H1 (cell line): Measurements from ENCODE around the gene NMU. TPM values are rescaled to one million over a fixed set of nuclear protein-coding genes. Genes with fewer than 3 reads are reported as not detected.

Experiments
- ATF3 ChIP-seq: IDR thresholded peaks from 2 replicates; pipeline ENCODE4 v1.6.1; 2011; ENCODE audit warnings: low read depth, mild to moderate bottlenecking, low read length; ENCODE audit not compliant: insufficient read depth
- CTBP2 ChIP-seq: IDR thresholded peaks from 2 replicates; pipeline ENCODE4 v1.7.0; 2011; ENCODE audit warnings: borderline replicate concordance, mild to moderate bottlenecking, moderate library complexity, mixed read lengths, low read length; ENCODE audit not compliant: insufficient read depth, insufficient read length
- polyA plus RNA-seq, 7 experiments: library from polyadenylated mRNA; depleted of rRNA in 3 of 7; stranded (reverse) in 5 of 7; unstranded in 2 of 7; fragments of >200 nt in 5 of 7; fragments of 200-250 nt in 2 of 7; gene quantifications; 1 replicate in 5 of 7; 2 replicates in 1 of 7; 4 replicates in 1 of 7; pipeline versions ENCODE4 v1.2.1 to v1.2.3, GENCODE V29; 2011 to 2013; ENCODE audit warnings: missing spikeins in 2 of 7, mixed read lengths in 2 of 7
- total RNA-seq: library from RNA; stranded (reverse); fragmentation: NEBNext Ultra II Directional; extraction: Animal tissue kit (Norgen Biotek cat#: 25700); gene quantifications from 2 replicates; pipeline ENCODE4 v1.2.1, GENCODE V29; 2021

NMU gene
- total and polyA plus RNA-seq, 2 of the 8 experiments (the other 6 are each of a cell fraction or from before 2014, with no cell fraction given): 30.5 to 50.4 TPM

- TF ChIP-seq ATF3 (no peak), CTBP2 (no peak)
These were observed 44.1 kb downstream of the NMU start, which contains the start of gene PDCL2 (continued) for GRCh38 chr4:55592014-55592413.
